ENCODE results near the gene FLII. TPM values are rescaled to one million over a fixed set of nuclear protein-coding genes. Genes with fewer than 3 reads are reported as not detected.

The FLII gene
- total RNA-seq, 2 donors from 2014 or later: 247 to 285 TPM

GRCh38 chr17:18267927-18268711 is 9.6 kb upstream of the FLII start:
- Mint-ChIP-seq H3K36me3 (peaks cover 4% of the 10 kb centered on the region), H3K9me3 (no peaks in the 10 kb centered on the region), H3K27ac (no peak overlapping the region), H3K4me1 (ENCODE audit: low read depth in 2 of 2) (peaks cover 0 to 2% of the 10 kb centered on the region in 2 donors), H3K4me3 (no peak overlapping the region), H3K27me3 (no peaks in the 10 kb centered on the region)
- ATAC-seq (peak; percentile 45 to 46), DNase-seq (ENCODE audit: low spot score) (no peak)

GRCh38 chr17:18267366-18267765 is 8.8 kb upstream of the FLII start:
- H3K4me1 Mint-ChIP-seq (ENCODE audit: low read depth in 2 of 2): no peaks in the 10 kb centered on the region
- peak; percentile 49 to 51 for ATAC-seq
- DNase-seq (ENCODE audit: low spot score): no peak
- no peaks in the 10 kb centered on the region for H3K9me3 Mint-ChIP-seq
- H3K27me3 Mint-ChIP-seq: no peaks in the 10 kb centered on the region
- no peaks in the 10 kb centered on the region for H3K36me3 Mint-ChIP-seq
- H3K4me3 Mint-ChIP-seq: no peak overlapping the region
- H3K27ac Mint-ChIP-seq: no peak overlapping the region

GRCh38 chr17:18263885-18264682 is 5.5 kb upstream of the FLII start:
- DNase-seq (ENCODE audit: low spot score) (no peak), ATAC-seq (no peak)
- Mint-ChIP-seq H3K4me1 (ENCODE audit: low read depth in 2 of 2) (peaks cover 7% of the 10 kb centered on the region in 2 donors), H3K36me3 (no peaks in the 10 kb centered on the region), H3K4me3 (no peak overlapping the region), H3K27me3 (no peaks in the 10 kb centered on the region), H3K27ac (no peak overlapping the region), H3K9me3 (no peaks in the 10 kb centered on the region)

GRCh38 chr17:18262641-18263040 is 4.1 kb upstream of the FLII start:
- no peak overlapping the region for H3K27ac Mint-ChIP-seq
- H3K4me1 Mint-ChIP-seq (ENCODE audit: low read depth in 2 of 2): peaks cover 11 to 13% of the 10 kb centered on the region in 2 donors
- H3K9me3 Mint-ChIP-seq: no peaks in the 10 kb centered on the region

DNA sequence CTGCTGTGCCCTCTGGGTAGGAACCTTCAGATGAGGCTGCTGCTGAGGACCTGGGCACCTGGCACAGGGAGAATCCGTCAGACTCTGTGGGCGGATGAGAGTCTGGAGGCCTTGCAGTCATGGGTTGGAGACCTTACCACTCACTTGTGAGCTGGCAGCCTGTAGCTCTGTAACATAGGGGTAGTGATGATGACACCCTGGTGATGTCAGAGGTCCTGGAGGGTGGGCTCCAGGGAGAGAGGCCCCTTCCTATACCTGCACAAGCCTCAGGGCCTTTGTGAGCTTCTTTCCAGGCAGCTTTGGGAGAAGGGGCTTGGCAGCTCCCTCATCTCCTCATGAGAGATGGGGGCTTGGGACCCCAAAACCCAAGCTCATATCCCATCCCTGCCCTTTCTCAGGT is 3.6 kb upstream of the FLII start:
- no peaks in the 10 kb centered on the region for H3K36me3 Mint-ChIP-seq
- no peaks in the 10 kb centered on the region for H3K27me3 Mint-ChIP-seq
- no peaks in the 10 kb centered on the region for H3K9me3 Mint-ChIP-seq
- DNase-seq (ENCODE audit: low spot score) (no peak), ATAC-seq (no peak)
- H3K4me3 Mint-ChIP-seq: peak overlapping the region; percentile 74
- peaks cover 11 to 17% of the 10 kb centered on the region in 2 donors for H3K4me1 Mint-ChIP-seq (ENCODE audit: low read depth in 2 of 2)
- peak overlapping the region in 1 of 2 donors; percentile 16 for H3K27ac Mint-ChIP-seq

More at GRCh38 chr17:18262641-18263040, 4.1 kb upstream of the FLII start:
- ATAC-seq (no peak), DNase-seq (ENCODE audit: low spot score) (no peak)
- Mint-ChIP-seq H3K4me3 (no peak overlapping the region), H3K36me3 (no peaks in the 10 kb centered on the region), H3K27me3 (no peaks in the 10 kb centered on the region)

DNA sequence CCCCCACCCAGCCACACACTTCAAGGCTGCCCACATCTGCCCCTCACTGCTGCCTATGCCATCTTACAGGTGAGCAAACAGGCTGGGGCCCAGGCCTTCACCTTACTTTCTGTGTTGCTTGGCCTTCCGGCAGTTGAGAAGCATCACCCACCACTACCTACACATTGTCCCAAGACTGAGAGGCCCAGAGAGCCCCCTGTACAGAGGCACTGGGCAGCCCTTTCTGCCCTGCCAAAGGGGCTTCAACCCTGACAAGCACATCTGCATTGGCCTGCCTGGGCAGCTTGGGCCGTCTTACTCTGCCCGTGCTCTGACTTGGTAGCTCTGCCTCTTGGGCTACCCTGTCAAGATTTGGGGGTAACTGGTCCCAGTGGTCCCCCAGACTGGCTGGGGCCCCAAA is 3.1 kb upstream of the FLII start:
- peak overlapping the region; percentile 74 for H3K4me3 Mint-ChIP-seq
- no peaks in the 10 kb centered on the region for H3K9me3 Mint-ChIP-seq
- peaks cover 11 to 20% of the 10 kb centered on the region in 2 donors for H3K4me1 Mint-ChIP-seq (ENCODE audit: low read depth in 2 of 2)
- no peak for DNase-seq (ENCODE audit: low spot score)
- H3K27me3 Mint-ChIP-seq: no peaks in the 10 kb centered on the region
- H3K27ac Mint-ChIP-seq: peak overlapping the region; percentile 16 to 23
- no peaks in the 10 kb centered on the region for H3K36me3 Mint-ChIP-seq
- no peak for ATAC-seq

DNA sequence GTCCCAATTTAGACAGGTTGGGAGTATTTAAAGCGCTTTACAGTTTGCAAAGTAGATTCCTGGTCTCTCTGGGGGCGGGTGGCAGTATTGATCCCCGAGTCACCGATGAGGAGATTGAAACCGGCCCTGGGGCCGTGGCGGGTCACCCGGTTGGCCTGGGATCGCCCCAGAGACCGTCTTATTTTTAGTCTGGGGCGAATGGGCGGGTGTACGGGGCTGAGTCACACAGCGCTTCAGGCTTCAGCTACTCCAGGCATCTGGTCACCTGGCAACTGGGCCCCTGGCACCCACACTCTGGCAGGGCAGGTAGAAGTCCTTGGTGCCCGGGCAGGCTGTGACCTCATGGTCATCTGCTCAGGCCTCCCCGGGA is 2.6 kb upstream of the FLII start:
- Mint-ChIP-seq H3K36me3 (no peaks in the 10 kb centered on the region), H3K4me3 (peak overlapping the region; percentile 74)

GRCh38 chr17:18260332-18261145 is 2.0 kb upstream of the FLII start, which contains the start of gene MIEF2:
Gene MIEF2 (plus strand): TSS chr17:18260662. CDS start chr17:18262721, 2,059 bp downstream.
- Mint-ChIP-seq H3K27me3 (no peaks in the 10 kb centered on the region), H3K4me3 (peak within 1 kb of the TSS; percentile 74), H3K36me3 (no peaks in the 10 kb centered on the region), H3K4me1 (ENCODE audit: low read depth in 2 of 2) (peaks cover 11 to 20% of the 10 kb centered on the region in 2 donors), H3K27ac (peak within 1 kb of the TSS; percentile 48 to 66), H3K9me3 (no peaks in the 10 kb centered on the region)
- ATAC-seq (peak; percentile 90 to 93), DNase-seq (ENCODE audit: low spot score) (peak; percentile 94)

More for the DNA sequence above, 2.6 kb upstream of the FLII start:
- DNase-seq (ENCODE audit: low spot score): no peak
- H3K4me1 Mint-ChIP-seq (ENCODE audit: low read depth in 2 of 2): peaks cover 11 to 20% of the 10 kb centered on the region in 2 donors
- peak overlapping the region in 1 of 2 donors; percentile 23 for H3K27ac Mint-ChIP-seq
- H3K9me3 Mint-ChIP-seq: no peaks in the 10 kb centered on the region
- no peak for ATAC-seq
- H3K27me3 Mint-ChIP-seq: no peaks in the 10 kb centered on the region

GRCh38 chr17:18259621-18260331 is 1.2 kb upstream of the FLII start:
- ATAC-seq (no peak), DNase-seq (ENCODE audit: low spot score) (no peak)
- Mint-ChIP-seq H3K27me3 (no peaks in the 10 kb centered on the region), H3K4me1 (ENCODE audit: low read depth in 2 of 2) (peaks cover 11 to 20% of the 10 kb centered on the region in 2 donors), H3K36me3 (no peaks in the 10 kb centered on the region), H3K4me3 (peak overlapping the region; percentile 74), H3K27ac (peak overlapping the region; percentile 48 to 66), H3K9me3 (no peaks in the 10 kb centered on the region)

DNA sequence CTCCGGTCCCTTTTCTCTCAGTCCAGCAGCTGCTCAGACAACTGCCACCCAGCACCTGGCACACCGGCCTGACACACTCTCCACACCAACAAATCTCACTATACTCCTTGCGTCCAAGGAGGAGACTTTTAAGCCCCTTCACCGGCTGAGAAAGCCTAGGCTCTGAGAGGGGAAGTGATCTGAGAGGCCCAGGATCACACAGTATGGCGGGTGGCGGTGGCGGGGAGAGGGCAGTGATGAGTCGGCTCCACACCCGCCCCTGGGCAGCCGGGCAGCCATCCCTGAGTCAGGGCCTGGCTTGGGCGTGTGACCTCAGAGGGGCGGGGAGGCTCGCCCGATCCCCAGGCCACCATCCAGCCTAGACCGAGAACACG is 569 bp downstream of the FLII start:
- Mint-ChIP-seq H3K4me1 (ENCODE audit: low read depth in 2 of 2) (peaks cover 11 to 22% of the 10 kb centered on the region in 2 donors), H3K27me3 (no peaks in the 10 kb centered on the region), H3K9me3 (no peaks in the 10 kb centered on the region), H3K36me3 (no peaks in the 10 kb centered on the region), H3K27ac (peak overlapping the region; percentile 74 to 97), H3K4me3 (peak overlapping the region; percentile 95)
- DNase-seq (ENCODE audit: low spot score) (peak; percentile 82), ATAC-seq (peak; percentile 80 to 81)

- Mint-ChIP-seq H3K36me3 (no peaks in the 10 kb centered on the region), H3K4me1 (ENCODE audit: low read depth in 2 of 2) (peaks cover 11 to 22% of the 10 kb centered on the region in 2 donors), H3K9me3 (no peaks in the 10 kb centered on the region), H3K27ac (peak overlapping the region; percentile 74 to 97), H3K4me3 (peak overlapping the region; percentile 95), H3K27me3 (no peaks in the 10 kb centered on the region)
- DNase-seq (ENCODE audit: low spot score) (no peak), ATAC-seq (peak in 1 of 2 donors; percentile 1)
Measured at GRCh38 chr17:18257268-18257981, 1.1 kb downstream of the FLII start.

DNA sequence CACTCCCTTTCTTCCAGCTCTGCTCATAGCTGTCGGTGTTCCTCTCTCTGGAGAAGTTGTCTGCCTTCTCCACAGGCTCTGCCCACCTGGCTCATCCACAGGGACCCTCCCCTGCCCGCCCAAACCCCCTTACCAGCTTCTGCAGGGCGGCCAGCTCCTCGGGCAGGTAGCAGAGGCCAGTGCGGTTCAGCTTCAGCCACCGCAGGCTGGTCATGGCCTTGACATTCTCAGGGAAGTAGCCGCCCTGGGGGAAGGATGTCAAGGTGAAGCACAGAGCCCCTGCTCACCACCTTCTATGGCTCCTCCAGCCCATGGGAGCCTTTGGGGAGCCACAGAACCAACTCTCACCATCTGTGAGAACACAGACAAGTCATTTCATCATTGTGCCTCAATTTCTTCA is 1.8 kb downstream of the FLII start:
- DNase-seq (ENCODE audit: low spot score) (no peak), ATAC-seq (no peak)
- H3K9me3 Mint-ChIP-seq: no peaks in the 10 kb centered on the region
- peak overlapping the region; percentile 95 for H3K4me3 Mint-ChIP-seq
- peaks cover 11 to 22% of the 10 kb centered on the region in 2 donors for H3K4me1 Mint-ChIP-seq (ENCODE audit: low read depth in 2 of 2)
- H3K27me3 Mint-ChIP-seq: no peaks in the 10 kb centered on the region
- H3K27ac Mint-ChIP-seq: peak overlapping the region in 1 of 2 donors; percentile 97
- H3K36me3 Mint-ChIP-seq: no peaks in the 10 kb centered on the region

Measured in natural killer cell treated with Interleukin-12 subunit alpha and Interleukin-12 subunit beta and Interleukin-15 and Interleukin-18, amount 100 ng/mL, for 72 hours (primary cell).